ENCODE data around the gene NUP43.

DNA sequence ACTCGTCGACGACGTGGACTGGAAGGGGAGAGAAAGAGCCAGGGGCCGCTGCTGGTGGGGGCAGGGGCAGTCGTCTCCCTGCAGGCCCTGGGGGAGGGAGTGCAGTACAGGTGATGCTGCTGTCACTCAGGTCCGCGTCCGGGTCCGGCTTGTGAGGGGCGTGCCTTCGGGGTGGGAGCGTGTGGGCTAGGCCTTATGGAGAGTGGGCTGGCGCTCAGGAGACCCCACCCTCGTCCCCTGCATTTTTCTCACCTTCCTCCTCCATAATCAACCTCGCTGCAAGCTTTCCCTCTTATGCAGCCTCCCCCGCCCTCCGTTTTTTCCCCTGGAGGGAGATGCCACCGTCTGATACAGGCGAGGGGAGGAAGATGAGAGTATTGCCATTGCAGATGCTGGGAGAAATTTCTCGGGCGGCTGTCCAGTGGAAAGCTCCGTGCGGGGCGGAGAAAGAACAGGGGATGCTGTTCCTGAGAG is 3.8 kb upstream of the NUP43 start:
- TF ChIP-seq, protein P1, sequence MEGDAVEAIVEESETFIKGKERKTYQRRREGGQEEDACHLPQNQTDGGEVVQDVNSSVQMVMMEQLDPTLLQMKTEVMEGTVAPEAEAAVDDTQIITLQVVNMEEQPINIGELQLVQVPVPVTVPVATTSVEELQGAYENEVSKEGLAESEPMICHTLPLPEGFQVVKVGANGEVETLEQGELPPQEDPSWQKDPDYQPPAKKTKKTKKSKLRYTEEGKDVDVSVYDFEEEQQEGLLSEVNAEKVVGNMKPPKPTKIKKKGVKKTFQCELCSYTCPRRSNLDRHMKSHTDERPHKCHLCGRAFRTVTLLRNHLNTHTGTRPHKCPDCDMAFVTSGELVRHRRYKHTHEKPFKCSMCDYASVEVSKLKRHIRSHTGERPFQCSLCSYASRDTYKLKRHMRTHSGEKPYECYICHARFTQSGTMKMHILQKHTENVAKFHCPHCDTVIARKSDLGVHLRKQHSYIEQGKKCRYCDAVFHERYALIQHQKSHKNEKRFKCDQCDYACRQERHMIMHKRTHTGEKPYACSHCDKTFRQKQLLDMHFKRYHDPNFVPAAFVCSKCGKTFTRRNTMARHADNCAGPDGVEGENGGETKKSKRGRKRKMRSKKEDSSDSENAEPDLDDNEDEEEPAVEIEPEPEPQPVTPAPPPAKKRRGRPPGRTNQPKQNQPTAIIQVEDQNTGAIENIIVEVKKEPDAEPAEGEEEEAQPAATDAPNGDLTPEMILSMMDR (IDR thresholded peaks at IDR 0.05) = no peak
- TF ChIP-seq ZFX (IDR thresholded peaks at IDR 0.05; ENCODE audit: borderline replicate concordance) = no peak

All from 22Rv1 (cell line).